Testis (tissue), 3 donors: ENCODE results near the gene UCP3. TPM values are rescaled to one million over a fixed set of nuclear protein-coding genes. Genes with fewer than 3 reads are reported as not detected.

Source experiments
- DNase-seq: peaks from one replicate; pipeline ENCODE4 v3.0.0-alpha.2; 2019
- H3K27ac ChIP-seq, 2 donors: fragments of 200-600 bp; sonication (generic); one replicate each; pipeline ENCODE4 v1.5.1; 2019
- H3K27me3 ChIP-seq: fragments of 200-600 bp; sonication (generic); one replicate; pipeline ENCODE4 v1.5.1; 2019
- H3K36me3 ChIP-seq: fragments of 200-600 bp; sonication (generic); one replicate; pipeline ENCODE4 v1.5.1; 2017; ENCODE audit warnings: low read depth; ENCODE audit errors: missing control alignments
- H3K4me1 ChIP-seq: fragments of 200-600 bp; sonication (generic); one replicate; pipeline ENCODE4 v1.5.1; 2019
- H3K4me3 ChIP-seq, 2 donors: fragments of 200-600 bp; sonication (generic); one replicate each; pipeline ENCODE4 v1.5.1; 2017 to 2019
- H3K9me3 ChIP-seq: fragments of 200-600 bp; sonication (generic); one replicate; pipeline ENCODE4 v1.5.1; 2017
- POLR2A ChIP-seq: fragments of 450-650 bp; IDR thresholded peaks from one replicate; pipeline ENCODE4 v1.6.1; 2017; ENCODE audit warnings: antibody characterized with exemption, mild to moderate bottlenecking, moderate library complexity
- WGBS, 2 donors: methylation state at CpG; one replicate each; pipeline ENCODE4 v1.1.5; 2018; 5-methylcytosine and 5-hydroxymethylcytosine counted together
- intact Hi-C: fragments of 100-400 bp; cut with DNase I; formaldehyde crosslinking; loops from one replicate; pipeline ENCODE4 v1.15.1; 2023; ENCODE audit warnings: low total_unique reads
- polyA plus RNA-seq: library from polyadenylated mRNA; stranded (reverse); fragments of 350-450 nt; fragmentation: Illumina TruSeq; extraction: RNeasy Lipid Tissue Mini Kit (QIAGEN cat#74804); gene quantifications from one replicate; pipeline ENCODE4 v1.2.3, GENCODE V29; 2014; ENCODE audit warnings: low read depth, low replicate concordance; ENCODE audit not compliant: insufficient read depth
- total RNA-seq, 2 donors: library from RNA; depleted of rRNA; stranded (reverse); fragments of >200 nt; gene quantifications; one replicate each; pipeline ENCODE4 v1.2.3, GENCODE V29; 2016
- TF ChIP-seq, protein P1 (sequence below), 3 experiments: fragments of 450-650 bp in 2 of 3; fragments of 200-600 bp in 1 of 3; sonication (generic) in 1 of 3; IDR thresholded peaks; one replicate each; pipeline ENCODE4 v1.5.1; 2016 to 2019; ENCODE audit warnings: antibody characterized with exemption in 3 of 3, mild to moderate bottlenecking in 2 of 3, moderate library complexity in 1 of 3

The UCP3 gene
- total and polyA plus RNA-seq, 3 donors from 2014 or later: 5.8 to 10.0 (median 9.7) TPM

DNA sequence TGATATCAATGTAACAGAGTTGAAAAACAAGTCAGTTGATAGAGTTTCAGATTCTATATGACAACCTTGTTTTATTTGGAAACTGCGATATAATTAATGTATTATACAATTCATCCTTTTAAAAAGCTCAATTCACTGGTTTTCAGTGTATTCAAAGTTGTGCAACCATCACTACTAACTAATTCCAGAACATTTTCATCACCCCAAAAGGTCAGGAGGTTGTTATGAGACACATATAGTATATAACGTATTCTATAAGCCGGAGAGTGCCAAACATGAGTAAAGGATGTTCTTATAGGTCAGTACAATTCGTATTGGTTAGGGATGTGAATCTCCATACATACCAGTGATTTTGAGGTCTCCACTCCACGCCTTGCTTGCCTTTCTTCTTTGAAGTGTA is 40.1 kb upstream of the UCP3 start:
- no peaks in the 10 kb centered on the region for H3K27me3 ChIP-seq
- no peak for DNase-seq
- H3K27ac ChIP-seq: no peak overlapping the region
- H3K9me3 ChIP-seq: no peaks in the 10 kb centered on the region
- no peaks in the 10 kb centered on the region for H3K4me1 ChIP-seq
- H3K36me3 ChIP-seq: no peaks in the 10 kb centered on the region
- H3K4me3 ChIP-seq: no peak overlapping the region
- TF ChIP-seq POLR2A: no peak
- TF ChIP-seq, protein P1, sequence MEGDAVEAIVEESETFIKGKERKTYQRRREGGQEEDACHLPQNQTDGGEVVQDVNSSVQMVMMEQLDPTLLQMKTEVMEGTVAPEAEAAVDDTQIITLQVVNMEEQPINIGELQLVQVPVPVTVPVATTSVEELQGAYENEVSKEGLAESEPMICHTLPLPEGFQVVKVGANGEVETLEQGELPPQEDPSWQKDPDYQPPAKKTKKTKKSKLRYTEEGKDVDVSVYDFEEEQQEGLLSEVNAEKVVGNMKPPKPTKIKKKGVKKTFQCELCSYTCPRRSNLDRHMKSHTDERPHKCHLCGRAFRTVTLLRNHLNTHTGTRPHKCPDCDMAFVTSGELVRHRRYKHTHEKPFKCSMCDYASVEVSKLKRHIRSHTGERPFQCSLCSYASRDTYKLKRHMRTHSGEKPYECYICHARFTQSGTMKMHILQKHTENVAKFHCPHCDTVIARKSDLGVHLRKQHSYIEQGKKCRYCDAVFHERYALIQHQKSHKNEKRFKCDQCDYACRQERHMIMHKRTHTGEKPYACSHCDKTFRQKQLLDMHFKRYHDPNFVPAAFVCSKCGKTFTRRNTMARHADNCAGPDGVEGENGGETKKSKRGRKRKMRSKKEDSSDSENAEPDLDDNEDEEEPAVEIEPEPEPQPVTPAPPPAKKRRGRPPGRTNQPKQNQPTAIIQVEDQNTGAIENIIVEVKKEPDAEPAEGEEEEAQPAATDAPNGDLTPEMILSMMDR (IDR thresholded peaks at IDR 0.05): no peak
- 91 to 93% methylated on average over 5 of the region's 5 CpGs for WGBS, 2 donors
- intact Hi-C loops: no loop called here

DNA sequence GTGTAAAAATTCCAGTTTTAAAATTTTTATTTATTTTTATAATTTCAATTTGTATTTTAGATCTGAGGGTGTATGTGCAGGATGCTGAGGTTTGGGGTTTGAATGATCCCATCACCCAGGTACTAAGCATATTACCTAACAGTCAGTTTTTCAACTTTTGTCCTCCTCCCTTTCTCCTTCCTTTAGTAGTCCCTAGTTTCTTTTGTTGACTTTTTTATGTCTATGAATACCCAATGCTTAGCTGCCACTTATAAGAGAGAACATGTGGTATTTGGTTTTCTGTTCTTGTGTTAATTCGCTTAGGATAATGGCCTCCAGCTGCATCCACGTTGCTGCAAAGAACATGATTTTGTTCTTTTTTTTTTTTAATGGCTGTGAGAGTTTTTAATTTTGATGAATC is 35.7 kb upstream of the UCP3 start:
- H3K4me1 ChIP-seq: no peaks in the 10 kb centered on the region
- intact Hi-C loops: no loop called here
- no peak overlapping the region for H3K4me3 ChIP-seq
- TF ChIP-seq, protein P1 (IDR thresholded peaks at IDR 0.05): no peak
- no peak for TF ChIP-seq POLR2A
- H3K36me3 ChIP-seq: no peaks in the 10 kb centered on the region
- H3K27me3 ChIP-seq: no peaks in the 10 kb centered on the region
- no peak overlapping the region for H3K27ac ChIP-seq
- no peaks in the 10 kb centered on the region for H3K9me3 ChIP-seq
- DNase-seq: no peak
- WGBS, 2 donors: 78 to 84% methylated on average over 2 of the region's 2 CpGs

DNA sequence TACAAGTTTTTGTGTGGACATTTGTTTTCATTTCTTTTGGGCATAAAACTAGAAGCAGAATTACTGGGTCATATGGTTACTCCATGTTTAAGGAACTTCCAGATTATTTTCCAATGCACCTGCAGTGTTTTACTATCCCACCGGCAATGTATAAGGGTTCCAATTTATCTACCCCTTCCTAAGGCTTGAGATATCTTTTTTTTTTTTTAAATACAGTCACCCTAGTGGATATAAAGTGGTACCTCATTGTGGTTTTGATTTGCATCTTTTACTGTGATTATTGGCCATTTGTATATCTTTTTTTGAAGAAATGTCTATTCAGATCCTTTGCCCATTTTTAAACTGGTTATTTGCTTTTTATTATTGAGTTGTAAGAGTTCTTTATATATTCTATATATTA is 34.6 kb upstream of the UCP3 start:
- Histone ChIP-seq H3K27ac (no peak overlapping the region), H3K4me3 (no peak overlapping the region), H3K4me1 (no peaks in the 10 kb centered on the region), H3K36me3 (no peaks in the 10 kb centered on the region), H3K9me3 (no peaks in the 10 kb centered on the region), H3K27me3 (no peaks in the 10 kb centered on the region)
- intact Hi-C loops: no loop called here
- no peak for DNase-seq
- WGBS, 2 donors: 94 to 96% methylated on average over 1 of the region's 1 CpG
- TF ChIP-seq, protein P1 (IDR thresholded peaks at IDR 0.05): no peak
- TF ChIP-seq POLR2A: no peak

DNA sequence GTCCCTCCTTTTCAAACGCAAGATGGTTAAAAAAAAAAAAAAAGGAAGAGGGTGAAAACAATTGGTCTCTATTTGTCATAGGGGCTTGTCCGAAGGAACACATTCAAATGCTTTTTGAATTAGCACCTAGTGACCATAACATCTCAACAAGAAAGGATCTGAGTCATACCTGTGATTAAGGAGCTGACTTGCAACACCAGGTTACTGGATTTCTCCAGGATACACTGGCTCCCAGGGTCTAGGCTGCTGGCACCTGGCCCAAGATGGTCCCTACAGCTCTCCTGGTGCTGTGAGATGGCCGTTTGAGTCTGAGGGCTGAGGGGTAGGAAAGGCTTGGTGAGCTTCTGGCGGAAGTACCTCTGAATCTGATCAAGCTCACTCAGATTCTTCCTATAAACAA is 28.4 kb upstream of the UCP3 start:
- WGBS, 2 donors: 87 to 91% methylated on average over 4 of the region's 4 CpGs
- no peaks in the 10 kb centered on the region for H3K36me3 ChIP-seq

DNA sequence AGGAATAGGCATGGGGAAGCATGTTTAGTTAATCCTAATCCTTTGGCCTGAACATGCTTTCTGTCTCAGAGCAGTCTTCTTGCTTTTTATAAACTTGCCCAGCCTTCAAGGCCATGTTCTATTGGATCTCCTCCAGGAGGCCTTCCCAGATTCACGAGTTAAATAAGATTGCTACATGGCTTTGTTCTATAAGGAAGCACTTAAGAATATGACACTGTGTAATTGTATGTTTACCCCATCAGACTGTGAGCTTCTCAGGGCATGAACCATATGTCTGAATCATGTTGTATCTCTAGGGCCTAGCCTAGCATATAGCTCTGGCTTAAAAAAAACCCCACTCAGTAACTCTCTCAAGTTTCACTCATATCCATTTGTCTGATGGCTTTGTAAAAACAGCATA is 26.4 kb upstream of the UCP3 start:
- Histone ChIP-seq H3K9me3 (no peaks in the 10 kb centered on the region), H3K4me3 (no peak overlapping the region), H3K4me1 (no peaks in the 10 kb centered on the region), H3K27me3 (no peaks in the 10 kb centered on the region), H3K36me3 (no peaks in the 10 kb centered on the region), H3K27ac (no peak overlapping the region)
- intact Hi-C loops: no loop called here
- TF ChIP-seq, protein P1 (IDR thresholded peaks at IDR 0.05): no peak
- TF ChIP-seq POLR2A: no peak
- 56% methylated on average over 1 of the region's 1 CpG for WGBS, 2 donors
- no peak for DNase-seq

More for the DNA sequence above, 28.4 kb upstream of the UCP3 start:
- H3K4me1 ChIP-seq: no peaks in the 10 kb centered on the region
- no peaks in the 10 kb centered on the region for H3K27me3 ChIP-seq
- TF ChIP-seq, protein P1 (IDR thresholded peaks at IDR 0.05): no peak
- TF ChIP-seq POLR2A: no peak
- H3K4me3 ChIP-seq: no peak overlapping the region
- DNase-seq: no peak
- no peaks in the 10 kb centered on the region for H3K9me3 ChIP-seq
- H3K27ac ChIP-seq: no peak overlapping the region
- intact Hi-C loops: no loop called here
